CD14-positive monocyte (primary cell): ENCODE measurements around the gene NPAS3. TPM values are rescaled to one million over a fixed set of nuclear protein-coding genes. Genes with fewer than 3 reads are reported as not detected.

Experiments used
- DNase-seq, 3 donors: peaks; one replicate each; pipeline ENCODE4 v3.0.0-alpha.2; 2011 to 2022
- H2AFZ ChIP-seq: 2 replicates; pipeline ENCODE4 v1.6.0; 2012; ENCODE audit warnings: mild to moderate bottlenecking, low read depth, low read length, inconsistent platforms; ENCODE audit not compliant: insufficient read depth, poor library complexity, severe bottlenecking
- H3K27ac ChIP-seq, 2 donors: 1 replicate in 1 of 2; 2 replicates in 1 of 2; pipeline ENCODE4 v1.5.1; 2012 to 2013; ENCODE audit warnings: low read length in 2 of 2, control low read depth in 1 of 2, inconsistent platforms in 1 of 2, low read depth in 1 of 2, mild to moderate bottlenecking in 1 of 2
- H3K27me3 ChIP-seq, 2 donors: one replicate each; pipeline versions ENCODE4 v1.6.0 to v1.6.1; 2011 to 2013; ENCODE audit warnings: low read length in 2 of 2; ENCODE audit not compliant: control insufficient read depth in 2 of 2, insufficient read depth in 2 of 2
- H3K36me3 ChIP-seq, 2 donors: replicated peaks in 1 of 2; 1 replicate in 1 of 2; 2 replicates in 1 of 2; pipeline versions ENCODE4 v1.5.1 to v1.6.1; 2012 to 2013; ENCODE audit warnings: low read length in 2 of 2, control low read depth in 1 of 2, inconsistent platforms in 1 of 2, mild to moderate bottlenecking in 1 of 2; ENCODE audit not compliant: insufficient read depth in 2 of 2, control insufficient read depth in 1 of 2
- H3K4me1 ChIP-seq, 2 donors: 1 replicate in 1 of 2; 2 replicates in 1 of 2; pipeline versions ENCODE4 v1.5.1 to v1.6.1; 2012 to 2013; ENCODE audit warnings: low read length in 2 of 2, control low read depth in 1 of 2, inconsistent platforms in 1 of 2, mild to moderate bottlenecking in 1 of 2, moderate library complexity in 1 of 2; ENCODE audit not compliant: insufficient read depth in 2 of 2, control insufficient read depth in 1 of 2
- H3K4me2 ChIP-seq: replicated peaks from 2 replicates; pipeline ENCODE3; 2012; ENCODE audit warnings: low read length, moderate library complexity, mild to moderate bottlenecking; ENCODE audit not compliant: poor library complexity, severe bottlenecking; ENCODE audit errors: extremely low read depth
- H3K4me3 ChIP-seq, 3 experiments: fragments of 200-600 bp in 1 of 3; sonication (generic) in 1 of 3; replicated peaks in 1 of 3; 1 replicate in 2 of 3; 2 replicates in 1 of 3; pipeline ENCODE4 v1.5.1; 2011 to 2013; ENCODE audit warnings: low read length in 3 of 3, mild to moderate bottlenecking in 3 of 3, control low read depth in 2 of 3, low read depth in 2 of 3, inconsistent platforms in 1 of 3, moderate library complexity in 1 of 3
- H3K79me2 ChIP-seq: 2 replicates; pipeline ENCODE4 v1.6.0; 2012; ENCODE audit warnings: mild to moderate bottlenecking, control low read depth, inconsistent platforms, low read length, moderate library complexity; ENCODE audit not compliant: insufficient read depth
- H3K9ac ChIP-seq: 2 replicates; pipeline ENCODE4 v1.6.0; 2017; ENCODE audit warnings: low read length, mild to moderate bottlenecking; ENCODE audit not compliant: insufficient read depth, poor library complexity, severe bottlenecking
- H3K9me3 ChIP-seq, 2 donors: replicated peaks in 1 of 2; 1 replicate in 1 of 2; 2 replicates in 1 of 2; pipeline versions ENCODE4 v1.5.1 to v1.6.1; 2012 to 2013; ENCODE audit warnings: low read length in 2 of 2, control low read depth in 1 of 2; ENCODE audit not compliant: control insufficient read depth in 1 of 2, insufficient read depth in 1 of 2
- H4K20me1 ChIP-seq: 2 replicates; pipeline ENCODE4 v1.6.0; 2012; ENCODE audit warnings: mild to moderate bottlenecking, low read length, control low read depth, moderate library complexity; ENCODE audit not compliant: insufficient read depth
- H3K27ac Mint-ChIP-seq, 7 donors: one replicate each; pipeline ENCODE4 v1.8.0; 2020; ENCODE audit warnings: mild to moderate bottlenecking in 7 of 7, mixed read lengths in 7 of 7, moderate library complexity in 6 of 7, inconsistent platforms in 2 of 7
- H3K27me3 Mint-ChIP-seq, 3 donors: one replicate each; pipeline ENCODE4 v1.8.0; 2021 to 2022; ENCODE audit warnings: low read depth in 3 of 3, mild to moderate bottlenecking in 3 of 3, mixed read lengths in 3 of 3, moderate library complexity in 3 of 3, inconsistent platforms in 1 of 3
- H3K36me3 Mint-ChIP-seq, 2 donors: one replicate each; pipeline ENCODE4 v1.8.0; 2020; ENCODE audit warnings: mixed read lengths in 2 of 2, inconsistent platforms in 1 of 2, mild to moderate bottlenecking in 1 of 2
- H3K4me1 Mint-ChIP-seq: one replicate; pipeline ENCODE4 v1.8.0; 2020; ENCODE audit warnings: mild to moderate bottlenecking, mixed read lengths
- H3K4me3 Mint-ChIP-seq, 2 donors: one replicate each; pipeline ENCODE4 v1.8.0; 2020; ENCODE audit warnings: mild to moderate bottlenecking in 2 of 2, mixed read lengths in 2 of 2, moderate library complexity in 1 of 2
- H3K9me3 Mint-ChIP-seq, 7 donors: one replicate each; pipeline ENCODE4 v1.8.0; 2020 to 2022; ENCODE audit warnings: mixed read lengths in 7 of 7, mild to moderate bottlenecking in 6 of 7, moderate library complexity in 6 of 7, inconsistent platforms in 2 of 7
- CTCF ChIP-seq: fragments of 200-600 bp; IDR thresholded peaks from one replicate; pipeline ENCODE4 v1.8.0; 2022; ENCODE audit warnings: antibody characterized with exemption, mild to moderate bottlenecking
- WGBS: methylation state at CpG from one replicate; pipeline ENCODE4 v1.1.5; 2013; ENCODE audit warnings: missing lambda C conversion rate; ENCODE audit not compliant: insufficient coverage; 5-methylcytosine and 5-hydroxymethylcytosine counted together
- intact Hi-C, 2 donors: fragments of 100-400 bp; cut with micrococcal nuclease; formaldehyde crosslinking; loops; one replicate each; pipeline versions ENCODE4 v1.15.0 to v1.15.1; 2023
- polyA plus RNA-seq, 3 donors: library from polyadenylated mRNA; depleted of rRNA in 1 of 3; unstranded in 2 of 3; stranded (reverse) in 1 of 3; fragments of 300-500 nt in 2 of 3; fragments of >200 nt in 1 of 3; fragmentation: Illumina TruSeq in 2 of 3; gene quantifications; 1 replicate in 2 of 3; 2 replicates in 1 of 3; pipeline ENCODE4 v1.2.3, GENCODE V29; 2012 to 2021

NPAS3 gene
- polyA plus RNA-seq, 3 donors, result not detected

- no peak for DNase-seq
- Mint-ChIP-seq H3K27me3 (peaks cover 0 to 3% (median 0%) of the 10 kb centered on the region in 3 donors), H3K4me1 (no peaks in the 10 kb centered on the region), H3K27ac (no peak overlapping the region), H3K36me3 (no peaks in the 10 kb centered on the region), H3K4me3 (no peak overlapping the region), H3K9me3 (peaks cover 0 to 2% (median 0%) of the 10 kb centered on the region in 7 donors)
- Histone ChIP-seq H3K79me2 (no peaks in the 10 kb centered on the region), H3K9ac (no peak overlapping the region), H3K27me3 (no peaks in the 10 kb centered on the region), H4K20me1 (no peaks in the 10 kb centered on the region), H3K4me1 (no peaks in the 10 kb centered on the region), H3K4me2 (no peak overlapping the region), H3K4me3 (no peak overlapping the region), H3K9me3 (no peaks in the 10 kb centered on the region), H2AFZ (no peak overlapping the region), H3K27ac (no peak overlapping the region), H3K36me3 (no peaks in the 10 kb centered on the region)
- no peak for TF ChIP-seq CTCF
- no CpG with 5 or more reads among the region's 2 CpGs for WGBS
- intact Hi-C loops, result no loop called here
Measured at GRCh38 chr14:33390335-33390734, 451.7 kb downstream of the NPAS3 start.

- no peak overlapping the region for H3K27ac ChIP-seq
- H3K27me3 ChIP-seq, result no peaks in the 10 kb centered on the region
- H3K9me3 ChIP-seq, result no peaks in the 10 kb centered on the region
- H3K4me2 ChIP-seq, result no peak overlapping the region
- no peak overlapping the region for H2AFZ ChIP-seq
- no peaks in the 10 kb centered on the region for H3K4me1 Mint-ChIP-seq
- no peak for TF ChIP-seq CTCF
- H3K27me3 Mint-ChIP-seq, result peaks cover 0 to 3% (median 0%) of the 10 kb centered on the region in 3 donors
- intact Hi-C loops, result no loop called here
- H3K79me2 ChIP-seq, result no peaks in the 10 kb centered on the region
- 80% methylated on average over 1 of the region's 11 CpGs for WGBS
- no peaks in the 10 kb centered on the region for H3K4me1 ChIP-seq
- no peaks in the 10 kb centered on the region for H3K36me3 Mint-ChIP-seq
- no peak for DNase-seq
- no peaks in the 10 kb centered on the region for H3K9me3 Mint-ChIP-seq
- H3K27ac Mint-ChIP-seq, result no peak overlapping the region
- H3K4me3 Mint-ChIP-seq, result no peak overlapping the region
- no peak overlapping the region for H3K9ac ChIP-seq
- no peaks in the 10 kb centered on the region for H4K20me1 ChIP-seq
- H3K4me3 ChIP-seq, result no peak overlapping the region
- H3K36me3 ChIP-seq, result no peaks in the 10 kb centered on the region
Measured at GRCh38 chr14:33393231-33393894, 454.7 kb downstream of the NPAS3 start.
